IPS-18c (cell line): Measurements from ENCODE around the gene MAP3K12.

ENCODE experiments used
- H3K4me3 ChIP-seq: 2 replicates; pipeline ENCODE4 v1.7.0; 2013; ENCODE audit warnings: low read depth, mild to moderate bottlenecking, low read length, moderate library complexity; ENCODE audit not compliant: insufficient read depth
- H3K9me3 ChIP-seq: one replicate; pipeline ENCODE4 v1.6.1; 2013; ENCODE audit warnings: mild to moderate bottlenecking, low read length, moderate library complexity; ENCODE audit not compliant: control insufficient read depth, insufficient read depth

MAP3K12 gene

DNA sequence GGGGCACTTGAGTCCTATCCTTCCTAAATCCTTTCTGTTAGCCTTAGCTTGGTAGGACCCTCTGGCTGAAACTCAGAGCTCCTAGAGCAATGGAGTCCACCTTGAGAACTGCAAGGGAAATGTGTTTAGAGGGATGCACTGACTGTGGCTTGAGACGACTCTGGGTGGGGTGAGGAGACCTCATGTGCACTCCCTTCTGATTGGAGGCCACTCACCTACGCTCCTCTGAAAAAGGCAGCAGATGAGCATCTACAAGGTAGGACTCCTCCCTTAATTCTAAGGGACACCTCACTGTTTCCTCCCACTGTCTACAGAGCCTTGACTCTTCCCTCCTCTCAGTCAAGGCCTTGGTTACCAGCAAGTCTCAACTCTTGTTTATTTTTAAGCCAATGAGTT, 1.0 kb downstream of the MAP3K12 start:
- no peaks in the 10 kb centered on the region for H3K9me3 ChIP-seq
- peak overlapping the region; percentile 74 for H3K4me3 ChIP-seq

DNA sequence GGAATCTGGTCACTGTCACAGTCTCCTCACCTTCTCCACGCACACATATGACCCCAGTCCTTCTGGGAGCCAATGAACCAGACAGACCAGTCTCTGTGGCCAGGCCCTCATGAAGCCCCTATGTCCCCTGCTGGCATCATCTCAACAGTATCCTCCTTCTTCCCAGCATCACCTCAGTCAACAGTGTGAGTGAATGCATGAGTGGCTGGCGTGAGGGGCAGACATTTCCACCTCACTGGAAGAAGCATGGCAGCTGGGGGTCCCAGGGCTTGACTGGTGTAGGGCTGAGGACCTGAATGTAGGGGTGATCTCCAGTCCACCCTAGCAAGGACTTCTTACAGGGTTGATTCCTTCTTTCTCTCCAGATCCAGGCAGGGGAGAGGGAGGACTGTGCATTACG, 1.8 kb downstream of the MAP3K12 start:
- no peaks in the 10 kb centered on the region for H3K9me3 ChIP-seq
- H3K4me3 ChIP-seq, result no peak overlapping the region

DNA sequence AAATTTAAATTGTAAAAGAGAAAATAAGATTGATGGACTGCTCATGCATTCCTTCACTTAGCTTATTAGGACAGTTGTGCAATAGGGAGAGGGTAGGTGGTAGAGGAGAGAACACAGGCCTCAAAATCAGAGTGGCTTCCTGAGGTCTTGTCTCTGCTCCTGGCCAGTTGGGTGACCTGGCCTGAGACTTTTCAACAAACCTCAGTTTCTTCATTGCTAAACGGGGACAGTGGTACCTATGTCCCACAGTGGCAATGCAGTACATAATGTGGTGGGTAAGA, 2.6 kb downstream of the MAP3K12 start:
- Histone ChIP-seq H3K4me3 (no peak overlapping the region), H3K9me3 (no peaks in the 10 kb centered on the region)

DNA sequence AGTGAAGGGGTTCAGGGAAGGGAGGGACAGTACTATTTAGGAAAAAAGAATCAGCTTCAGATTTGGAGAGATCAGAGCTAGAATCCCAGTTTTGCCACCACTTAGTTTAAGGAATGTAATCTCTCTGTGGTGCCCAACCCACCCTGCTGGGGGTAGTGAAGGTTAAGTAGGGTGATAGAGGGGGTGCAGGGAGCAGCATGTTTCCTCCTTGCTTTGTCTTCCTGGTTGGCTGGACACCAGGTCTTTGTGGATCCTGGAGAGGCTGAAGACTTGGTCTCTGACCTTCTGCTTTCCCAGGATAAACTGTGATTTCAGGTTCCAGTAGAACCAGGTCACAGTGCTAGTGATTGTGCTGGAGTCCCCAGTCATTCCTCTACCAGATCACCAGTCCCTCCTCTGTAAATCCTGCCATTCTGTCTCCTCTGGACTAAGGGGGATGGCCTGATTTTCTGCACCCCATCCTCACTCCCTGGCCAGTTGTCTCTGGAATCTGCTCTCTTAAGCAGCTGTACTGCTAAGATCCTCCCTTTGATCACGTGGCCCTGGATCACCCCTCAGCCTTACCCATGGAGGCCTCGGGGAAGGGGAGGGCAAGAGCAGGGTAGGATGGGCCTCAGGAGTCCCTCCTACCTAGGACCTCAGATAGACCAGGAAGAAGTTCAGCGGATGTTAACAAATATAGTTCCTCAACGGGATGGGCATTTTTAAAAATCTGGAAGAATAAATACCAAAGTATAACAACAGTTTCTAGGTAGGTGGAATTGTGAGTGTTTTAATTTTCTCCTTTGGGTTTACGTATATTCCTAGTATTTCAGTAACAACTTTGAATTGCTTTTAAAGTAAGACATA, 3.1 kb downstream of the MAP3K12 start:
- Histone ChIP-seq H3K4me3 (no peak overlapping the region), H3K9me3 (no peaks in the 10 kb centered on the region)

DNA sequence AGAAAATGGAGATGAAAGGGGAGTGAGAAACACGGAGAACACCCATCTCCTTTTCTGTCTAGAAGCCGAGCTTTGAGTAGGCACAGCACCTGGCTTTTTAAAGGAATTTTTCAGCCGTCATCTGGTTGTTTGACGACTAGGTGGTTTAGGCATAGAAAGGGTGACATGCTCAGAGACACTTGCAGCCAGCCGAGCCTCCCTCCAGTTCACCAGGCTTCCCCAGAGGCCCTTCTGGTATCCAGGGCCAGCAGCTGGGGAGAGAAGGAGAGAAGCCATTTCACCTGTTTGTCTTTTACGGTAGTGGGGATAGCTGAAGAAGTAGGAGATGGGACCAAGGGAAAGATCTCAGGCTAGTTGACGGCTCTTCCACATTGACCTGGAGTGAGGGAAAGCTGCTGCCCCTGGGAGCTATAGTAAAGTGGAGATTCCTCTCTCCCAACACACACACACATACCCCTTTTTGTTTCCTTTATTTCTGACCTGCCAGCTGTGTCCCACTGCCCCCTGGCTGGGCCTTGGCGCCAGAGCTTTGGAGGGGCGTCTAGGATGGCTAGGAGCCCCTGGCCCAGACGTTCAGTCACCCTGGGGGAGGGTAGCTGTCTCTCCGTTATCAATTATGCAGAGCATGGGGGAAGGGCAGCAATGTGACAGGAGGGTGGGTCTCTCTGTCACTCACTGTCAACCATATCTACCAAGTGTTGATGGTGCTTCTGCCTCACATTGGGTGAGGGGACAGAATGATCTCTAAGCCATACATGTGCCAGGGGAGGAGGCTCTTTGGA, 5.5 kb downstream of the MAP3K12 start:
- Histone ChIP-seq H3K9me3 (no peaks in the 10 kb centered on the region), H3K4me3 (peak overlapping the region; percentile 68)

GRCh38 chr12:53492830-53493609, 6.2 kb downstream of the MAP3K12 start:
- Histone ChIP-seq H3K4me3 (peak overlapping the region; percentile 68), H3K9me3 (no peaks in the 10 kb centered on the region)

DNA sequence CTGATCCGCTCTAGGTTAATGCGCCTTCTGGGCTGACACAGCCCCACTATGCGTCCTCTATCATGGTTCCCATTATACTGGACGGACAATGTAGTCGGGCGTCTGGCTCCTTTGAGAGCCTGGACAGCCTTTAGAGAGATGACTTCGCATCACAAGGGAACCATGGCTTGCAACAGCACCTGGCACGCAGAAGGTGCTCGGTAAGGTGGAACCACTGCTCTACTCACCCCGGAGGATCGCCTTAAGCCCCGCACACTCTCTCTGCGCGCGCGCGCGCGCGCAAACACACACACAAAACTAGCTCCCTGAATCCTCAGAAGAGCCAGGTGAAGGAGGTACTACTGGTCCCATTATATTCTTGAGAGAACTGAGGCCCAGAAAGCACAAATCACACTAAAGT, 7.1 kb downstream of the MAP3K12 start:
- peak overlapping the region; percentile 40 for H3K4me3 ChIP-seq
- H3K9me3 ChIP-seq, result no peaks in the 10 kb centered on the region

DNA sequence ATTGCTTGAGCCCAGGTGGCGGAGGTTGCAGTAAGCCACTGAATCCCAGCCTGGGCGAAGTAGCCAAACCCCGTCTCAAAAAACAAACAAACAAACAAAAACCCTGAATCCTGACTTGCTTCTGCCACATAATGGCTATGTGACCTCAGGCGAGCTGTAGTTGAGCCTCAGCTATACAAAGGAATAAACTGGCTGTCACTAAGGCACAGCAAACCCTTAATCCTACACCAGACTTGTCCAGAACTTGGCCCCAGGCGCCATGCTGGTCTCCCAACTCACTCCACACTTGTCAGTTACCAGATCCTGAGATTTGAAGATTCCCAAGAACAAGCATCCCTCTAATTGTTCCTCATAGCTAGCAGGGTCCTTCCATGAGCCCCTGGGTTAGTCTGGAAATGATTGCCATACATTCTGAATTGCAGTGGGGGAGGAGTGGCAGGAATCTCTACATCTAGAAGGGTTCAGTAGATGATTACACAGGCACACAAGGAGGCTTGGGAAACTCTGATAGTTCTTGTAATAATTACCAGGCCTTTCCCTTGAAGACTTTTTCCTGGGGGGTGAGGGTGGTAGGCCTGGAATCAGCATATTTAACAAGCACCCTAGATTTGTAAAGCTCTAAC, 9.9 kb downstream of the MAP3K12 start:
- H3K9me3 ChIP-seq, result no peaks in the 10 kb centered on the region
- H3K4me3 ChIP-seq, result no peak overlapping the region

DNA sequence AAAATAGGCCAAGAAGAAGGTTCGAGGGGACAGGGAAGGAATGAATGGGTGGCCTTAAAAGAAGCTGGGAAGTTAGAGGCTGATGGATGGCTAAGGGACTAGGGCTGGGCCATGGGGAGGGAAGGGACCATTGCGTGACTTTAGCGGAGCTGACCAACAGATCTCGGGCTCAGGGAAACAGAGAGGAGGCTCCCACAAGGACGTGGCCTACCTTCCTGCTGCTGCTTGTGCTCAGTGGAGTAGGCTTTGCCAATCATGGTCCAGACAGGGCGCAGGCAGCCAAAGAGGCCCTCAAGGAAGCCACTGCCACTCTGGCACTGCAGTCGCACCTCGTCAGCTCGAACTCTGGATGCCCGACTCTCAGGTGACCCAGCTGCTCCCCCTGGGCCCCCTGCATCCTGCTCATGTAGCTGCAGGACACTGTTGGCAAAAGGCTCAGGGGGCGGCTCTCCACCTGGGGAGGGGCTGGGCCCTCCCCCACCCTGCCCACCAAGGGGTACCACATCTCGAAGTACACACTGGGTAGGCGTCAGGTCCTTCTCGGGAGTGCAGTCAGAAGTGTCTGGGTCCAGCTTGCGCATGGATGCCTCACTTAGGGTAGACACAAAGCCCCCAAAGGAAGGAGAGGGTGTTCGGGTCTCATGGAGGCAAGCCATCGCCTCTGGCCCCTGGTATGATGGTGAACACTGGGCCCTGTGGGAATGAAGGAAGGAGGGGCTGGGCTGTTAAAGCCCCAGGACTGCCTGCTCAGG, 12.3 kb downstream of the MAP3K12 start:
- no peaks in the 10 kb centered on the region for H3K9me3 ChIP-seq
- no peak overlapping the region for H3K4me3 ChIP-seq

- Histone ChIP-seq H3K4me3 (no peak overlapping the region), H3K9me3 (no peaks in the 10 kb centered on the region)
These were observed 13.1 kb downstream of the MAP3K12 start for GRCh38 chr12:53485955-53486735.

- H3K4me3 ChIP-seq, result no peak overlapping the region
- no peaks in the 10 kb centered on the region for H3K9me3 ChIP-seq
These were observed 14.3 kb downstream of the MAP3K12 start for GRCh38 chr12:53484686-53485575.

GRCh38 chr12:53483979-53484377, 15.3 kb downstream of the MAP3K12 start:
- Histone ChIP-seq H3K9me3 (no peaks in the 10 kb centered on the region), H3K4me3 (no peak overlapping the region)

GRCh38 chr12:53483225-53483978, 15.9 kb downstream of the MAP3K12 start:
- Histone ChIP-seq H3K9me3 (no peaks in the 10 kb centered on the region), H3K4me3 (no peak overlapping the region)

GRCh38 chr12:53482626-53483168, 16.6 kb downstream of the MAP3K12 start:
- Histone ChIP-seq H3K4me3 (no peak overlapping the region), H3K9me3 (no peaks in the 10 kb centered on the region)
